ELF-1 (cell line): ENCODE results near the gene HAUS7.
"Not testable (repeated sequence)": the region's sequence is repeated elsewhere in the genome, so short reads cannot be mapped to it uniquely, and the experiment has no call there.

Source experiments
- DNase-seq: peaks from one replicate; pipeline ENCODE4 v3.0.0-alpha.2; 2016; ENCODE audit warnings: low read depth, low spot score

HAUS7 gene

DNA sequence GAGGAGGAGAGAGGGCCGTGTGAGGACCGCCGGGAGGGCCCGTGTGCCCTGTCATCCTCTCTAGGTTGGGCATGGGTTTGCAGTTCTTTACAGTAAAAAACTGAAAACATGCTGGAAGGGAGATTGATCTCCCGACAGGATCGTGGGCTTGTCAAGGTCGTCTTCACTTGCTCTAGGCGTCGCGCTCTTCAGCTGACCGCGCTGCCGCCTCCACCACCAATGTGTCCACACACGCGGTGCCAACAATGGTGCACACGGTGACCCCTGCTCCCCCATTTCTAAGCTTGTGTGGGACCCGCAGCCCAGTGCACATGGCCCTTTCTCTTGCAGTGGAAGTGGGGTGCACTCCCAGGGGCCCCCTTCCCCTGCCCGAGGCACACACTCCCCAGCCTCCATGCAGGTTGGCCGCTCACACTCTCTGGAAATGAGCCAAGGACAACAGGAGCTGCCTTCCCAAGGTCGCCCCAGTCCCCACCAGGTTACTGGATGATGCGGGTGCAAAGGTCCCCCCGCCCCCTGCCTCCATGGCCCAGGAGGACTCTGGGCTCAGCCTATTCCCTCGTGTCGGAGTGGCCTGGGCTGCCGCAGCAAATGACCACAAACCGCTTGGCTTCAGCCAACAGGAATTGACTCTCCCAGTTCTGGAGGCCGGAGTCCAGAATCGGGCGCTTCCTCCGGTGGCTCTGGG, 60.8 kb downstream of the HAUS7 start:
- DNase-seq, result no peak

DNA sequence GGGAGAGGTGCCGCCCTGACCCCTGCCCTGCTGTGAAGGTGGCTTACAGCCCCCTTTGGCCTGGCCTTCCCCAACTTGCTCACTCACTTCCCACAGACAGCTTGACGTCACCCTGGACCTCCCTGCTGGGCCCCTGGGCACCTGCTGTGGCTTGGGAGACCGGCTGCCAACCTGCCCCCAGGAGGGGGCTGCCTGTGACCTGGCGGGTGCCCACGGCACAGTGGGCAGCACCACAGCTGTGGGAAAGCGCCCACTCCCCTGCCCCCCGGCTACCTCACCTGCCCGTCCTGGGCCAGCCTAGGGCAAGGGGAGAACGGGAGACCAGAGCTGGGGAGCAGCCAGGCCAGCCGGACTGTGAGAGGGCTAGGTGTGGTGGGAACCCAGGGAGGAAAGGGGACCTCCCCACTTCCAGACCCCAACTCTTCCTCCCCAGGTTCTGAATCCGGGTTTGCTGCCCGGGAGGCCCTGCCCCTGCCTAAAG, 61.5 kb downstream of the HAUS7 start:
- DNase-seq, result no peak

DNA sequence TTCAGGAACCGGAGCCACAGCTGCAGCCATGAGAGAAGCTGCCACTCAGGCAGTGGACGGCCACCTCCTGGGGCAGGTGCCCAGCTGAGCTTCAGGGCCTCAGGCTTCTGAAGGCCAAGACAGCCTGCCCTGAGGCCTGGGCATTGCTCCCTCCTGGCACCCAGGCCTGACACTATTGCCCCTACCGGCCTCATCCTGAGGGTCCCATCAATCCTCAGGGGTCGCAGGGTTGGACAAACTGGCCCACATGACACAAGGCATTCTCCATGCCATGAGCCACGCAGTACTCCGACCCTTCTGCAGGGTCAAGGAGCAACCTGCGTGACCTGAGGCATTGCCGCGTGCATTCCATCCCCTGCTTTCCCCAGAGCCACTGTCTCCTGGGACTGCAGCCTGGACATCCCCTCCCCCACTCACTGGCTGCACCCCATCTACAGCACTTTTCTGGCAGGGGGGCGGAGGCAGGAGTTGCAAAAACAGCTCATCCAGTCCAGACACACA, 62.1 kb downstream of the HAUS7 start:
- DNase-seq, result peak; percentile 62

DNA sequence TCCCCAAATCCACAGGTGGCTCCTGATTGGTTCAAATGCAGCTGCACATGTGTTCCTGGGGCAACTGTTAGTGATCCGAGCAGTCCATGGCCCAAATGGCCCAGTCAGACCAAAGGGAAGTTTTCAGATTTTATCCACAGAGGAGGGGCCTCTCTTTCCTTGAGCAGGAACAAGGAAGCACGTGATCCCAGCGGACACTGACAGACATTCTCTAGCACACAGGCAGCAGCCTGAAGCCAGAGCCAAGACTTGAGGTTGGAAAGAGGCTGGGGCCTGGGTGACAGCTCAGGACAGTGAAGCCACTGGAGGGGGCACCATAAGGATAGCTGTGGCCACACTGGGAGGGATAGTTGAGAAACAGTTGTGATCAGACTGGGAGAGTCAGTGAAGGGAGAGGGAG, 62.6 kb downstream of the HAUS7 start:
- DNase-seq, result no peak

DNA sequence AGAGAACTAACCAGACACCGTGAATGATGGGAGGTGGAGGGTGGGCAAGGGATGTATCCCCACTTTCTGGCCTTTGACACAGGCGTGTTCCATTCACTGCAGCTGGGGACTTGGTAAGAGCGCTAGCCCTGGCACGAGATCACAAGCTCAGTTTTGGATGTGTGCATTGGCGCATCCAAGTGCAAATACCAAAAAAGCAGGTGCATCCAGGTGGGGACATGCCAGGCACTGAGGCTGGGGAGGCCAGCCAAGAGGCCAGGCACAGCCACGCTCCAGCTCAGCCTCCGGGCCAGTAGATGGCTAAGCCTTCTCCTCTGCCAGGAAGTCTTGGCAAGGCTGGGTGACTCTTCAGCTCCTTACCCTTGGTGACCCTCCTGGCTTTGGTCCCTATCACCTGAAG, 63.5 kb downstream of the HAUS7 start:
- DNase-seq, result no peak

DNA sequence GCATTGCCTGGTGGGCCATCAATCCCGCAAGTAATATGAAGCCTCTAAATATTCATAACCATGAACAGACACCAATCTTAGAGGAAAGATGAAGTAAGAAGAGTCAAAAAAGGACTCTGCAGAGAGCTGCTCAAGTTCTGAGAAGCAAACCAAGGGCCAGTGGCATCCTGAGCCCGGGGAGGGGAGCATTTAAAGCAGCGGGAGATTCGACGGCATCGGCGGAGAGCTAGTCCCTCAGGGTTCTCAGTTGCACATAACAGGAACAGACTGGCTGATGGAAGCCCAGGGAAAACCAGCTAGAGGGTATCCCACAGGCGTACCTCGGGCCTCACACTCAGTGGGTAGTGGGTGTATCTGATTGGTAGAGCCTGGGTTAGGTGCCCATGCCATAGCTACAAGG, 64.4 kb downstream of the HAUS7 start:
- DNase-seq, result no peak

DNA sequence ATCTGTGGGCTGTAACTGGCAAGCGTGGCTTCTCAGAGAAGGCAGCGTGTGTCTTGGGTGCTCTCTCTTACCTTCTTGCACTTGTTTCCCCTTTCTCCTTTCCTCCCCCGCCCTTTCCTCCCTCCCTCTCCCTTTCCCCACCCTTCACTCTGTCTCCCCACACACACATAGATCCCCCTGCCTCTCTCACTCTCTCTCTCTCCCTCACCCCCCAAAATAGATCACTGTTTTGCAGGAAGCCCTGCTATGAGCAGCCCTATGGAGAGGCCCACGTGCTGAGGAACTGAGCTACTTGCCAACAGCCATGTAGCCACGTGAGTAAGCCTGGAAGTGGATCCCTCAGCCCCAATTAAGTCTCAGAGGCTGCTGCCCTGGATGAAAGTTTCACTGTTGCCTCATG, 65.0 kb downstream of the HAUS7 start:
- no peak for DNase-seq

DNA sequence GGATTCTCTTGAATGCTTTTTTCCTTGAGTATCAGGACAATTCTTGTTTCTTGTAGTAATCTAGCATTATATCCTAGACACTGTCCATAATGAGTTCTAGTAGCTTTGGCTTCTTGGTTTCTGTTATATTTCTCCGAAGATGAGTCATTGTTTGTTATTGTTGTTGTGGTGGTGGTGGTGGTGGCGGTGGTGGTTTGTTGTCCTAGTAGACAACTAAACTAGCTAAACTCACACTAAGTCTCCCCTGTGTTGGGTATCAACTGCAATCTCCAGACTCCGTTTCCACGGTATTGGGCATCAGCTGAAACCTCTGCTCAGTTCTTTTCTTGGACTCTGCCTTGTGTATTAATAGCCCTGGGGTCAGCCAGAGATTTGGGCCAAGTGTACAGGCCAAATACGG, 66.0 kb downstream of the HAUS7 start:
- DNase-seq, result not testable (repeated sequence)

DNA sequence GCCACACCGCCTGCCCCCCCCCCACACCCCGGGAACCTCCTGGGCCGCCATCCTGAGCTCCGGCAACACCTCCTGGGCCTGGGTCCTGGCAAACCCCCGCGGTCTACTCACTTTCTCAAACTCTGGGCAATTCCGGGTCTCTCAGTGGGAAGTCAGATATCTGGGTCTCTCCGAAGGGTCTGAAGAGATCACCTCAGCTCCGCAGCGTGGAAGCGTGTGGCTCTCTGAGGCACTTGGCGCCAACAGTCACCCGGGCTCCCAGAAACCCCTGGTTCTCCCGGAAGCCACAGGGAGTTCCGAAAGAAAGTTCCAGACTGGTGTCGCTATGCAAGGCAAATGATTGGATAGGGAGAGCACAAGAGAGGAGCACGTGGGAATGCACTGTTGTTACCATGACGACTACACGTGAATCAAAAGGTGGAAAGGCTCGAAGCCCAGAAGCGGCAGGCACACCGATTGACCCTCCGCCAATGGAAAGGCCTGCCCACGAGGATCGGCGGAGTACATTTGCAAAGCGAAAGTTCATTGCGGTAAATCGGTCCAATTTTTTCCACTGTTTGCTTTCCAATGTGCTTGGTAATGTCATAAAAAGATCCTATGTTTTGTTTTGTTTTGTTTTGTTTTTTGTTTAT, 69.1 kb downstream of the HAUS7 start, which contains the start of gene PNMA6E:
Gene PNMA6E (minus strand): TSS at position 218 of the 632 bp plus-strand sequence. CDS start 2,501 bp downstream, outside the sequence.
- no peak for DNase-seq

DNA sequence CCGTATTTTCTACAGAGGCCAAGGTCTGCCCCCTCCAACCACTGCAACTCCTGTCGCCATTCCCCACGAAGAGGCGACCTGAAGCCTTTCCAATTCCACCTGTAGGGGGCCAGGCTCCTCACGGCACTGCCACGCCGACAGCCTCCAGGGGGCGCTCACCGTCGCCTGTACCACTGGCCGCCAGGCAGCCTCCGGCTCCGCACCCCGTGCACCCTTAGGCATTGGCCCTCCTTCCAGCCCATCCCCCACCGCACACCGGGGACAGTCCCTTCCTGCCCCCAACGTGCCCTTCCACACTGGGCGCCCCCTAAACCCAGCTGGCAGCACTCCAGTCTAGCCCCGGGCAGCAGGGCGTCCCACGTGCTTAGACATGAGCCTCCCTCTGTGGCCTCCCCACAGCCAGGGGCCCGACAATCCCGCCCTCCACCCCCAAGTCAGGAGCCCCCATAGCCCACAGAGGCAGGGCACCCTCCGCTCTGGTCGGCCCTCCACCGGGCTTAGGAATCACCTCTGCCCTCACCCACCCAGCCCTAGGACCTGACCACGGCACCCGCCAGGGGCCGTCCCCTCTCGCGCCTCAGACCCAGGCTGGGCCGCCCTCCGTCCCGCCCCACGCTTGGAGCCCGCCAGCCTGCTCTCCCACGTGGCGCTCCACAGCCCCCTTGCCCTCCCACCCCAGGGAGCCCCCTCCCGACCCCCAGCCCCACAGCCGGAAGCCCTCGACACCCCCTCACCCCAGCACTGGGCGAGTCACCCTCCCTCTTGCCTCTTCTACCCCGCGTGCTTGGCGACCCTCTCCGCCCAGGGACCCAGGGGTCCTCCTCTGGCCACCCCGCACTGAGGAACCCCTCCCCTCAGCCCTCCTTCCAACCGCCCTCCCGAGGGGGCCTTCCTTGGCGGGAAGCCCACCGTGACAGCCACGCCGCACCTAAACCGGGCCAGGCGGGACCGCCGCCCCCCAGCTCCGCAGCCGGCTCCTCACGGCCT, 69.9 kb downstream of the HAUS7 start:
- peak; percentile 85 for DNase-seq

DNA sequence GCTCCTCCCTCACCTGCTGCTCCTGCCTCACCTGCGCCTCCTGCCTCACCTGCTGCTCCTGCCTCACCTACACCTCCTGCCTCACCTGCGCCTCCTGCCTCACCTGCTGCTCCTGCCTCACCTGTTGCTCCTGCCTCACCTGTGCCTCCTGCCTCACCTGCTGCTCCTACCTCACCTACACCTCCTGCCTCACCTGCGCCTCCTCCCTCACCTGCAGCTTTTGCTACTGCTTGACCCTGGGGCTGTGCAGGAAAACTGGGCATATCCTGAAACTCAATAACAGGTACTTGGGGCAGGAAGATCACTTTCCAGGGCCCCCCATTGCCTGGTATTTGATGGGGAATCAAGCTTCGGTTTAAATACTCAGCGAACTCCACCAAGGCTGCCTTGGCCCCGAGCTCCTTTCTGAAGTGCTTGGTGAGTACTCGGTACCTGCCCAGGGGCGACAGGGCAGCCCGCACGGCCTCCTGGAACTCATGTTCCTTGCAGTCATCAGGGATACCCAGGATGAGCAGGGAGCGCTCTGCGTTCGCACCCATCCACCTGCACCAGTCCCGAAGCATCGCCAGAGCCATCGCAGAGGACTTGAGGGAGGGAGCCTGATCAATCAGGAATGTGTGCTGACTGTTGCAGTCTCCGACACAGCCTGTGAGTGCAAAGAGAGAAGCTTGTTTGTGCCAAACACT, 72.0 kb downstream of the HAUS7 start:
- DNase-seq, result no peak
